ENCODE measurements around the gene FHL2.

GRCh38 chr2:105400138-105400540 lies 1.3 kb upstream of the FHL2 start:
- no peak for TF ChIP-seq CTCF (IDR thresholded peaks at IDR 0.05)
- TF ChIP-seq FOXJ3 (CRISPR knock-in tag; IDR thresholded peaks at IDR 0.05; ENCODE audit: borderline replicate concordance): no peak
- no peak for TF ChIP-seq CREB1 (CRISPR knock-in tag; IDR thresholded peaks at IDR 0.05)
- TF ChIP-seq ERG (CRISPR knock-in tag; IDR thresholded peaks at IDR 0.05): no peak
- no peak for TF ChIP-seq MAX (CRISPR knock-in tag; IDR thresholded peaks at IDR 0.05)
- no peak for TF ChIP-seq PREB (CRISPR knock-in tag; IDR thresholded peaks at IDR 0.05; ENCODE audit: borderline replicate concordance)
- no peak for TF ChIP-seq TCF7 (CRISPR knock-in tag; IDR thresholded peaks at IDR 0.05; ENCODE audit: low read depth)
- TF ChIP-seq MXD4 (CRISPR knock-in tag; IDR thresholded peaks at IDR 0.05; ENCODE audit: borderline replicate concordance): no peak
- TF ChIP-seq CBFB (CRISPR knock-in tag; IDR thresholded peaks at IDR 0.05; ENCODE audit: low read depth): no peak
- TF ChIP-seq SMAD3 (CRISPR knock-in tag; IDR thresholded peaks at IDR 0.05; ENCODE audit: borderline replicate concordance): no peak

Data from WTC11 (cell line).